ENCODE data around the gene GPR18. TPM values are rescaled to one million over a fixed set of nuclear protein-coding genes. Genes with fewer than 3 reads are reported as not detected.

Gene GPR18
- total and polyA plus RNA-seq, 12 donors: 0.03 to 0.78 TPM; not detected in 10

- Histone ChIP-seq H3K27ac (peak overlapping the region in 2 of 5 donors; percentile 5 to 71), H3K36me3 (replicated peaks in 1 of 2) (no peaks in the 10 kb centered on the region), H3K27me3 (no peaks in the 10 kb centered on the region), H3K4me1 (replicated peaks in 1 of 2) (peaks cover 3 to 23% of the 10 kb centered on the region in 2 donors), H3K9me3 (replicated peaks in 1 of 3) (no peaks in the 10 kb centered on the region), H3K4me3 (no peak overlapping the region)
- TF ChIP-seq POLR2A (IDR thresholded peaks at IDR 0.05): no peak
- TF ChIP-seq CTCF (IDR thresholded peaks at IDR 0.05): no peak
- DNase-seq: no peak
- WGBS, 4 donors: 81 to 93% (median 91%) methylated on average over 2 of the region's 2 CpGs
- intact Hi-C loops (cut with DNase I): no loop called here
These were observed 21.5 kb upstream of the GPR18 start for GRCh38 chr13:99279637-99280036.

- 92 to 96% (median 93%) methylated on average over 3 of the region's 3 CpGs for WGBS, 4 donors
- H3K4me3 ChIP-seq: no peak overlapping the region
- TF ChIP-seq CTCF (IDR thresholded peaks at IDR 0.05): no peak
- no peak for TF ChIP-seq POLR2A (IDR thresholded peaks at IDR 0.05)
These were observed 20.7 kb upstream of the GPR18 start for GRCh38 chr13:99278843-99279242.

DNA sequence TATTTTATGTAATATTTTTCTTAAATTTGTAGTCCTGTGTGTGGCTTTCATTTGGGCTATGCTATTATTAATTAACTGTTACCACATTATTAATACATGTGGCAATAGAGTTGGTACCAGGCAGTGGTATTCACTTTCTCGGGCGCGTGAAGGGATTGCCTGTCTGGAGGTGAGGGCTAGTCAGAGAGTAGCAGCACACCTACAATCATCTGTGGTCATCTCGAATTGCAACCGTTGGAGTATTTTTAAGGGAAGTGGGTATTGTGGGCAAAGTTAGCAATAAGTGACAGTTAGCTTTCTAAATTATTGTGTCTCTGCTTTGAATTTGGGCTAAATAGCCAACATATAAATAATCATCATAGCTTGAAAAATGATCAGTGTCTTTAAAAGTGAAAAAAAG is 20.0 kb upstream of the GPR18 start:
- intact Hi-C loops (cut with DNase I): no loop called here
- H3K27me3 ChIP-seq: no peaks in the 10 kb centered on the region
- no peak for DNase-seq
- 74 to 86% (median 81%) methylated on average over 5 of the region's 5 CpGs for WGBS, 4 donors
- no peak overlapping the region for H3K4me3 ChIP-seq
- no peak overlapping the region for H3K27ac ChIP-seq
- H3K9me3 ChIP-seq (replicated peaks in 1 of 3): no peaks in the 10 kb centered on the region
- no peaks in the 10 kb centered on the region for H3K36me3 ChIP-seq (replicated peaks in 1 of 2)
- peaks cover 0 to 17% of the 10 kb centered on the region in 2 donors for H3K4me1 ChIP-seq (replicated peaks in 1 of 2)
- TF ChIP-seq CTCF (IDR thresholded peaks at IDR 0.05) (no peak), POLR2A (IDR thresholded peaks at IDR 0.05) (no peak)

More at GRCh38 chr13:99278843-99279242, 20.7 kb upstream of the GPR18 start:
- H3K27ac ChIP-seq: no peak overlapping the region
- no peak for DNase-seq
- no peaks in the 10 kb centered on the region for H3K27me3 ChIP-seq
- H3K36me3 ChIP-seq (replicated peaks in 1 of 2): no peaks in the 10 kb centered on the region
- intact Hi-C loops (cut with DNase I): no loop called here
- H3K4me1 ChIP-seq (replicated peaks in 1 of 2): peaks cover 0 to 17% of the 10 kb centered on the region in 2 donors
- no peaks in the 10 kb centered on the region for H3K9me3 ChIP-seq (replicated peaks in 1 of 3)

DNA sequence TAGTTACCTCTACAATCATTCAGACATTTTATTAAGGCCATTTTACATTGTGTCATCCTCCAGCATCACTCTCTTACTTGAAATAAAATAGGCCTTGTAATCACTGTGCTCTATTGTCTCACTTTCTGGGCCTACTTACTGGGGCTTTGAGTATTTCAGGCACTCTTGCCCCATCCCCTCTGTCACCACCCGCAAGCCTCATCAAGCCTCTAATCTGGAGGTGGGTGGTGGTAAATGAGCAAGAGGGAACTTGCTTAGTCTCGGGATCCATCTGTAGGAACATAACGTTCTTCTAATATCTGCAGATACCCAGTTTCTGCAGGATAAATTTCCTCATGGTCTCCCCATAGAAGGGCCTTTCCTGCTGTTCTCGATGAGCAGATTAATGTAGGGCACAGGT is 19.4 kb upstream of the GPR18 start:
- Histone ChIP-seq H3K4me1 (replicated peaks in 1 of 2) (peaks cover 0 to 12% of the 10 kb centered on the region in 2 donors), H3K27ac (no peak overlapping the region), H3K27me3 (no peaks in the 10 kb centered on the region), H3K36me3 (replicated peaks in 1 of 2) (no peaks in the 10 kb centered on the region), H3K9me3 (replicated peaks in 1 of 3) (no peaks in the 10 kb centered on the region), H3K4me3 (no peak overlapping the region)
- peak in 3 of 7 donors; percentile 30 to 56 (median 39) for DNase-seq
- no peak for TF ChIP-seq POLR2A (IDR thresholded peaks at IDR 0.05)
- no peak for TF ChIP-seq CTCF (IDR thresholded peaks at IDR 0.05)
- WGBS, 4 donors: 81 to 89% (median 84%) methylated on average over 4 of the region's 4 CpGs
- intact Hi-C loops (cut with DNase I): no loop called here

All from adrenal gland (tissue), 12 donors.